Measurements from ENCODE around the gene RLN2.

Gene RLN2

GRCh38 chr9:5269249-5269715, 35.2 kb downstream of the RLN2 start:
- H3K27me3 ChIP-seq: no peaks in the 10 kb centered on the region
- H3K27ac ChIP-seq: no peak overlapping the region
- no peaks in the 10 kb centered on the region for H3K4me1 ChIP-seq
- H3K4me3 ChIP-seq: no peak overlapping the region
- H3K9ac ChIP-seq: no peak overlapping the region
- TF ChIP-seq Cebpa-rat (IDR thresholded peaks at IDR 0.05): no peak
- no peak overlapping the region for H3K4me2 ChIP-seq
- no peaks in the 10 kb centered on the region for H3K36me3 ChIP-seq
- H4K20me1 ChIP-seq: no peaks in the 10 kb centered on the region
- H3K9me3 ChIP-seq: no peaks in the 10 kb centered on the region

- Histone ChIP-seq H3K9ac (no peak overlapping the region), H3K27me3 (no peaks in the 10 kb centered on the region), H3K4me2 (no peak overlapping the region), H4K20me1 (no peaks in the 10 kb centered on the region), H3K36me3 (no peaks in the 10 kb centered on the region), H3K9me3 (no peaks in the 10 kb centered on the region), H3K27ac (no peak overlapping the region), H3K4me1 (no peaks in the 10 kb centered on the region), H3K4me3 (no peak overlapping the region)
- TF ChIP-seq Cebpa-rat (IDR thresholded peaks at IDR 0.05): no peak
Measured at GRCh38 chr9:5265939-5266338, 38.6 kb downstream of the RLN2 start.

- Histone ChIP-seq H3K27ac (no peak overlapping the region), H3K4me3 (no peak overlapping the region), H4K20me1 (no peaks in the 10 kb centered on the region), H3K9me3 (no peaks in the 10 kb centered on the region), H3K36me3 (no peaks in the 10 kb centered on the region), H3K27me3 (no peaks in the 10 kb centered on the region), H3K4me2 (no peak overlapping the region), H3K4me1 (no peaks in the 10 kb centered on the region), H3K9ac (no peak overlapping the region)
- TF ChIP-seq Cebpa-rat (IDR thresholded peaks at IDR 0.05): no peak
Measured at GRCh38 chr9:5264219-5264595, 40.3 kb downstream of the RLN2 start.

GRCh38 chr9:5263351-5264218, 40.9 kb downstream of the RLN2 start:
- no peak for TF ChIP-seq Cebpa-rat (IDR thresholded peaks at IDR 0.05)
- H3K9me3 ChIP-seq: no peaks in the 10 kb centered on the region
- H3K4me3 ChIP-seq: no peak overlapping the region
- H3K4me2 ChIP-seq: no peak overlapping the region
- H3K36me3 ChIP-seq: no peaks in the 10 kb centered on the region
- H4K20me1 ChIP-seq: no peaks in the 10 kb centered on the region
- no peak overlapping the region for H3K27ac ChIP-seq
- no peaks in the 10 kb centered on the region for H3K4me1 ChIP-seq
- H3K27me3 ChIP-seq: no peaks in the 10 kb centered on the region
- H3K9ac ChIP-seq: no peak overlapping the region
